ENCODE data around the gene ZBTB46. TPM values are rescaled to one million over a fixed set of nuclear protein-coding genes. Genes with fewer than 3 reads are reported as not detected.

The ZBTB46 gene
- total RNA-seq, 1 donor from 2014 or later, result 17.4 TPM

DNA sequence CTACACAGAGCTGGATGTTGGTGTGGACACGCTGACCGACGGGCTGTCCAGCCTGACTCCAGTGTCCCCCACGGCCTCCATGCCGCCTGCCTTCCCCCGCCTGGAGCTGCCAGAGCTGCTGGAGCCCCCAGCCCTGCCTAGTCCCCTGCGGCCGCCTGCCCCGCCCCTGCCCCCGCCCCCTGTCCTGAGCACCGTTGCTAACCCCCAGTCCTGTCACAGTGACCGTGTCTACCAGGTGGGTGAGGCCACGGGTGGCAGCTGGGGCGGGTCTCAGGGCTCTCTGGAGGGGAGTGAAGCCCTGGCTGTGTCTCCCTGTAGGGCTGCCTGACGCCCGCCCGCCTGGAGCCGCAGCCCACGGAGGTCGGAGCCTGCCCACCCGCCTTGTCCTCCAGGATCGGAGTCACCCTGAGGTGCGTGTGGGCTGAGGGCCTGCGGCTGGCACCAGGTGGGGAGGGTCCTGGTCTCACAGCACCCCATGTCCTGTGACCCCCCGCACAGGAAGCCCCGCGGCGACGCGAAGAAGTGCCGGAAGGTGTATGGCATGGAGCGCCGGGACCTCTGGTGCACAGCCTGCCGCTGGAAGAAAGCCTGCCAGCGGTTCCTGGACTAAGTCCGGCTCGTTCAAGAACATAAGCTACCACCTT, 88.6 kb downstream of the ZBTB46 start:
- intact Hi-C loops (cut with DNase I), result loop anchor here (5.0 kb wide), 1 partner anchor 115 kb away; the partner anchor contains the start of gene GMEB2
- DNase-seq (ENCODE audit: low spot score), result peak; percentile 63

- intact Hi-C loops (cut with DNase I), result loop anchor here (5.0 kb wide), 1 partner anchor 115 kb away; the partner anchor contains the start of gene GMEB2
- peak; percentile 73 for DNase-seq (ENCODE audit: low spot score)
Observed at GRCh38 chr20:63741676-63742380, 89.2 kb downstream of the ZBTB46 start.

GRCh38 chr20:63741354-63741675, 89.7 kb downstream of the ZBTB46 start:
- intact Hi-C loops (cut with DNase I), result loop anchor here (5.0 kb wide), 1 partner anchor 114 kb away; the partner anchor contains the start of gene GMEB2
- DNase-seq (ENCODE audit: low spot score), result no peak

- peak; percentile 93 for DNase-seq (ENCODE audit: low spot score)
- intact Hi-C loops (cut with DNase I), result loop anchor here (5.0 kb wide), 1 partner anchor 113 kb away; the partner anchor contains the start of gene GMEB2
Observed at GRCh38 chr20:63740627-63741353, 90.3 kb downstream of the ZBTB46 start.

DNA sequence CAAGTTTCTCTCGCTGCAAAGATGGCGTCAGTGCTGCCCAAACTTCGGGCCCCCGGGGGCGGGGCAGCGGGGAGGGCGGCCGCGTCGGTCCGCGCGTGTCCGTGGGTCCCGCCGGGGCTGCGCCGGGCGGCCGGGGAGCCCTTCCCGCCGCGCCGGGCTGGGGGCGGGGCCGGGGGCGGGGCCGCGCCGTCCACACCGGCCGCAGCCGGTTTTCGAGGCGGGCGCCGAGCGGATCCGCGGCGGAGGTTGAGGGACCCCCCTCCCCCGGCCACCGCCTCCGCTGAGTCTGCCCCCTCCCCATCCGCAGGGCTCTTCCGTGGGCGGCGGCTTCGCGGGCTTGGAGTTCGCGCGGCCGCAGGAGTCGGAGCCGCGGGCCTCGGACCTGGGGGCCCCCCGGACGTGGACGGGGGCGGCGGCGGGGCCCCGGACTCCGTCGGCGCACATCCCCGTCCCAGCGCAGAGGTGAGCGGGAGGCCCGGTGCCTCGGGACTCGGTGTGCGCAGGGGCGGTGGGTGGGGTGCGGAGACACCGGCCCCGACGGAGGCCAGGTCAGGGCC, 90.9 kb downstream of the ZBTB46 start:
- intact Hi-C loops (cut with DNase I), result loop anchor here (5.0 kb wide), 1 partner anchor 113 kb away; the partner anchor contains the start of gene GMEB2
- DNase-seq (ENCODE audit: low spot score), result peak; percentile 78

- peak; percentile 89 for DNase-seq (ENCODE audit: low spot score)
- intact Hi-C loops (cut with DNase I), result loop anchor here (5.0 kb wide), 2 partner anchors 42 to 112 kb away; partner anchors contain the start of genes GMEB2 and TNFRSF6B
Observed at GRCh38 chr20:63739130-63740069, 91.7 kb downstream of the ZBTB46 start, which contains the start of gene SLC2A4RG. SLC2A4RG (plus strand) TSS chr20:63739776; CDS start chr20:63739913, 137 bp downstream.

DNA sequence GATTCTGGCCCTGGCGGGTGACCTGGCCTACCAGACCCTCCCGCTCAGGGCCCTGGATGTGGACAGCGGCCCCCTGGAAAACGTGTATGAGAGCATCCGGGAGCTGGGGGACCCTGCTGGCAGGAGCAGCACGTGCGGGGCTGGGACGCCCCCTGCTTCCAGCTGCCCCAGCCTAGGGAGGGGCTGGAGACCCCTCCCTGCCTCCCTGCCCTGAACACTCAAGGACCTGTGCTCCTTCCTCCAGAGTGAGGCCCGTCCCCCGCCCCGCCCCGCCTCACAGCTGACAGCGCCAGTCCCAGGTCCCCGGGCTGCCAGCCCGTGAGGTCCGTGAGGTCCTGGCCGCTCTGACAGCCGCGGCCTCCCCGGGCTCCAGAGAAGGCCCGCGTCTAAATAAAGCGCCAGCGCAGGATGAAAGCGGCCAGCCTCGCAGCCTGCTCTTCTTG, 92.4 kb downstream of the ZBTB46 start:
- intact Hi-C loops (cut with DNase I), result loop anchor here (5.0 kb wide), 1 partner anchor 41 kb away; the partner anchor contains the start of gene TNFRSF6B
- peak; percentile 80 for DNase-seq (ENCODE audit: low spot score)

DNA sequence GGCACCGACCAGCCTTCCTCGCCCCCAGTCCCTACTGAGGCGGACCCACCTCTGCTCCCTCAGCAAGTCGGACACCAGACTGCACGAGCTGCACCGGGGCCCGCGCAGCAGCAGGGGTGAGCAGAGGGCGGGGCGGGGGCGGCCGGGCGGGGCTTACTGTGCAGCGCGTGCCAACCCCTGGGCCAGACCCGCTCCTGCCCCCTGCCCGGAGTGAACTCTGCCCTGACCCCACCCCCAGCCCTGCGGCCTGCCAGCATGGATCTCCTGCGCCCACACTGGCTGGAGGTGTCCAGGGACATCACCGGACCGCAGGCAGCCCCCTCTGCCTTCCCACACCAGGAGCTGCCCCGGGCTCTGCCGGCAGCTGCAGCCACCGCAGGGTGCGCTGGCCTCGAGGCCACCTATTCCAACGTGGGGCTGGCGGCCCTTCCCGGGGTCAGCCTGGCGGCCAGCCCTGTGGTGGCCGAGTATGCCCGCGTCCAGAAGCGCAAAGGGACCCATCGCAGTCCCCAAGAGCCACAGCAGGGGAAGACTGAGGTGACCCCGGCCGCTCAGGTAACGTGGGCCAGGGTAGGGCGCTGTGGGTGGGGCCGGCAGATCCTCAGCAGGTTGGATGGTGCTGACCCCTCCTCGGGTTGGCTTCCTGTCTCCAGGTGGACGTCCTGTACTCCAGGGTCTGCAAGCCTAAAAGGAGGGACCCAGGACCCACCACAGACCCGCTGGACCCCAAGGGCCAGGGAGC, 92.9 kb downstream of the ZBTB46 start:
- intact Hi-C loops (cut with DNase I), result loop anchor here (5.0 kb wide), 1 partner anchor 41 kb away; the partner anchor contains the start of gene TNFRSF6B
- peak; percentile 60 for DNase-seq (ENCODE audit: low spot score)

- no peak for DNase-seq (ENCODE audit: low spot score)
- intact Hi-C loops (cut with DNase I), result loop anchor here (5.0 kb wide), 1 partner anchor 40 kb away; the partner anchor contains the start of gene TNFRSF6B
Observed at GRCh38 chr20:63737695-63737944, 93.4 kb downstream of the ZBTB46 start.

DNA sequence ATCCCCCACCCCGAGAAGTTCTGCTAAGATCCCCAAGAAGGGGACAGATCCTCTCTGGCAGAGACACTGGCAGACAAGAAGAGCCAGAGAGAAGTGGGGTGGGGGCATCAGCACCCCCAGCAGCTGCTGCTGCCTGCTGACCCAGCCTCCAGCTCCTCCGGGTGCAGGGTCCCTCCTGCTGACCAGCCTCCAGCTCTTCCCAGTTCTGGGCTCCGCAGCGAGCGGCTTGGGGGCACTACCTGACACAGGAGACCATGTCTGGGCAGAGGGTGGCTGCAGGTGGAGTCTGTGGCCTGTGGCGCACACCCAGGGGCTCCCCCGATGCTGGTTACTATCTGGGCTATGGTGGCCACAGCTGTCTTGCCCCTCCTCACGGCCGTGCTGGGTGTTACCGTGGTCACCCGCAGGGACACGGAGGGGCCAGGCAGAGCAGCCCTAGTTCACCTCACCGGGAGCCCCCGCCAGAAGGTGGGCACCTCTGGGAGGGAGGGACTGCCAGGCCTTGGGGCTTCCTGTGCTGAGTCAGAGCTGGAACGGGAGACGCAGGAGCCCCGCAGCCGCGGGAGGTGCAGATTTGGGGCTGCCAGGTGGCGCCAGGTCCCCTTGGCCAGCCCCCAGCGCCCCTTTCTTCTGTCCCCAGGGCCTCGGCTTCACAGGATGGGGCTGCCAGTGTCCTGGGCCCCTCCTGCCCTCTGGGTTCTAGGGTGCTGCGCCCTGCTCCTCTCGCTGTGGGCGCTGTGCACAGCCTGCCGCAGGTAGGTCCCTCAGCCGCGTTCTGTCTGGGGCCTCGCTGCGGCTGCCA, 94.0 kb downstream of the ZBTB46 start:
- intact Hi-C loops (cut with DNase I), result loop anchor here (5.0 kb wide), 1 partner anchor 40 kb away; the partner anchor contains the start of gene TNFRSF6B
- no peak for DNase-seq (ENCODE audit: low spot score)

- intact Hi-C loops (cut with DNase I), result loop anchor here (5.0 kb wide), 1 partner anchor 39 kb away; the partner anchor contains the start of gene TNFRSF6B
- peak; percentile 61 for DNase-seq (ENCODE audit: low spot score)
Observed at GRCh38 chr20:63735859-63736718, 95.0 kb downstream of the ZBTB46 start, which contains the start of gene LIME1. LIME1 (plus strand) TSS chr20:63736664; CDS start chr20:63737550, 886 bp downstream.

- DNase-seq (ENCODE audit: low spot score), result peak; percentile 66
- intact Hi-C loops (cut with DNase I), result loop anchor here (5.0 kb wide), 1 partner anchor 38 kb away; the partner anchor contains the start of gene TNFRSF6B
Observed at GRCh38 chr20:63734946-63735858, 95.9 kb downstream of the ZBTB46 start.

- intact Hi-C loops (cut with DNase I), result no loop called here
Observed at GRCh38 chr20:63734111-63734945, 96.7 kb downstream of the ZBTB46 start.

GRCh38 chr20:63733579-63734081, 97.4 kb downstream of the ZBTB46 start:
- DNase-seq (ENCODE audit: low spot score), result peak; percentile 62
- intact Hi-C loops (cut with DNase I), result no loop called here

More at GRCh38 chr20:63734111-63734945, 96.7 kb downstream of the ZBTB46 start:
- DNase-seq (ENCODE audit: low spot score), result peak; percentile 58
